K562 (cell line): ENCODE results near the gene BAG5. TPM values are rescaled to one million over a fixed set of nuclear protein-coding genes. Genes with fewer than 3 reads are reported as not detected.
A peak's percentile ranks its signal among the peaks of the same experiment; 100 is the strongest.

Experiments
- ATAC-seq: fragments of 200-7000 bp; cut with Tn5 transposase; 3 replicates; pipeline ENCODE4 v1.9.1; 2020; ENCODE audit warnings: moderate library complexity
- Bru-seq: library from RNA; stranded (reverse); fragments of 400-500 nt; gene quantifications from one replicate; lab custom pipeline; 2021; lab: Mats Ljungman, UMichigan
- BruChase-seq, 2 experiments: library from RNA; stranded (reverse); fragments of 400-500 nt; gene quantifications; one replicate each; lab custom pipeline; 2021; lab: Mats Ljungman, UMichigan
- BruUV-seq: library from RNA; stranded (reverse); fragments of 400-500 nt; replicated peaks from 2 replicates; lab custom pipeline; 2021; lab: Mats Ljungman, UMichigan
- CTCF ChIA-PET: fragments of 300-600 bp; formaldehyde crosslinking; extraction: SDS; loops from one replicate; lab custom pipeline; 2021; ENCODE audit warnings: low intra/inter-chr PET ratio; lab: Yijun Ruan, JAX
- POLR2A ChIA-PET: fragments of 300-600, 350-650 bp; sonication (Branson Sonifier 250); formaldehyde crosslinking; extraction: SDS; loops from one replicate; lab custom pipeline; 2021; ENCODE audit warnings: antibody characterized with exemption, inconsistent platforms; lab: Yijun Ruan, JAX
- DNase-seq, 4 experiments: peaks; one replicate each; pipeline versions ENCODE4 v3.0.0 to v3.0.0-alpha.2; 2011 to 2018; ENCODE audit warnings: low spot score in 3 of 4, mixed read lengths in 3 of 4; ENCODE audit errors: extremely low read depth in 1 of 4
- FAIRE-seq: peaks from 2 replicates; lab custom pipeline; 2011; peaks lifted over from hg19 to GRCh38; lab: Jason Lieb, UNC
- H2AFZ ChIP-seq: 2 replicates; pipeline ENCODE4 v1.6.0; 2011; ENCODE audit warnings: low read depth, low read length, control low read depth, inconsistent platforms
- H3K27ac ChIP-seq: fragments of 200-600 bp; 3 replicates; pipeline ENCODE4 v1.8.0; 2011; ENCODE audit warnings: low read depth, mild to moderate bottlenecking, control low read depth, inconsistent platforms, low read length, moderate library complexity, mixed read lengths; ENCODE audit errors: extremely low read depth
- H3K27me3 ChIP-seq, 2 experiments: fragments of 300-600 bp in 1 of 2; 2 replicates in 1 of 2; 3 replicates in 1 of 2; pipeline versions ENCODE4 v1.6.0 to v1.8.0; 2011; ENCODE audit warnings: inconsistent platforms in 2 of 2, low read length in 2 of 2, mild to moderate bottlenecking in 1 of 2, mixed read lengths in 1 of 2, moderate library complexity in 1 of 2; ENCODE audit not compliant: control insufficient read depth in 2 of 2, insufficient read depth in 2 of 2
- H3K36me3 ChIP-seq: fragments of 300-600 bp; 3 replicates; pipeline ENCODE4 v1.8.0; 2011; ENCODE audit warnings: mild to moderate bottlenecking, low read length, inconsistent platforms; ENCODE audit not compliant: control insufficient read depth, insufficient read depth
- H3K4me1 ChIP-seq, 2 experiments: fragments of 200-600 bp in 1 of 2; replicated peaks in 1 of 2; 2 replicates in 1 of 2; 3 replicates in 1 of 2; pipeline versions ENCODE4 v1.5.1 to v1.8.0; 2011; ENCODE audit warnings: inconsistent platforms in 2 of 2, low read length in 2 of 2, mild to moderate bottlenecking in 1 of 2, mixed read lengths in 1 of 2, moderate library complexity in 1 of 2; ENCODE audit not compliant: control insufficient read depth in 2 of 2, insufficient read depth in 2 of 2
- H3K4me2 ChIP-seq: 2 replicates; pipeline ENCODE4 v1.6.1; 2011; ENCODE audit warnings: low read length, control low read depth, inconsistent platforms, mixed read lengths; ENCODE audit not compliant: insufficient read depth
- H3K4me3 ChIP-seq: fragments of 200-600 bp; sonication (generic), shearing (Covaris generic); 2 replicates; pipeline ENCODE4 v1.5.1; 2016; ENCODE audit warnings: control low read depth, inconsistent platforms
- H3K79me2 ChIP-seq: fragments of 200-600 bp; 3 replicates; pipeline ENCODE4 v1.8.0; 2011; ENCODE audit warnings: low read length, inconsistent platforms; ENCODE audit not compliant: control insufficient read depth, insufficient read depth
- H3K9ac ChIP-seq, 2 experiments: 2 replicates each; pipeline versions ENCODE4 v1.6.0 to v1.6.1; 2011; ENCODE audit warnings: low read depth in 2 of 2, low read length in 2 of 2, control low read depth in 1 of 2, inconsistent platforms in 1 of 2, mild to moderate bottlenecking in 1 of 2, mixed read lengths in 1 of 2; ENCODE audit not compliant: insufficient read depth in 1 of 2
- H3K9me1 ChIP-seq: one replicate; pipeline ENCODE4 v1.6.0; 2011; ENCODE audit warnings: inconsistent platforms, mild to moderate bottlenecking, low read length, moderate library complexity; ENCODE audit not compliant: control insufficient read depth, insufficient read depth
- H3K9me3 ChIP-seq: replicated peaks from 2 replicates; pipeline ENCODE4 v1.5.1; 2011; ENCODE audit warnings: low read depth, low read length, inconsistent platforms; ENCODE audit not compliant: control insufficient read depth, insufficient read depth
- H4K20me1 ChIP-seq: replicated peaks from 2 replicates; pipeline ENCODE4 v1.6.1; 2011; ENCODE audit warnings: low read length, inconsistent platforms, mixed read lengths; ENCODE audit not compliant: control insufficient read depth, insufficient read depth
- CREB1 ChIP-seq, 2 experiments: sonication (generic) in 1 of 2; formaldehyde crosslinking in 1 of 2; IDR thresholded peaks; 2 replicates each; pipeline versions ENCODE4 v1.6.1 to v1.8.0; 2012 to 2022; ENCODE audit warnings: inconsistent platforms in 1 of 2, mild to moderate bottlenecking in 1 of 2, missing genetic modification reagents in 1 of 2, moderate library complexity in 1 of 2
- PHF20 ChIP-seq: fragments of 450-650 bp; IDR thresholded peaks from 2 replicates; pipeline ENCODE4 v1.6.1; 2018; ENCODE audit not compliant: partially characterized antibody
- RHOXF2B ChIP-seq: fragments of 250-450 bp; sonication (Bioruptor Pico); conservative IDR thresholded peaks from 2 replicates; pipeline ENCODE4 v1.5.1; 2021
- ZNF316 ChIP-seq: fragments of 450-650 bp; IDR thresholded peaks from 2 replicates; pipeline ENCODE4 v1.6.1; 2016
- WGBS: fragments of 100-300 bp; shearing (Covaris generic); methylation state at CpG from one replicate; pipeline ENCODE4 v1.1.6; 2016; ENCODE audit warnings: low coverage, mixed read lengths; ENCODE audit not compliant: insufficient coverage; ENCODE audit errors: missing lambda C conversion rate; 5-methylcytosine and 5-hydroxymethylcytosine counted together
- in situ Hi-C: fragments of 300-500 bp; cut with MboI; formaldehyde crosslinking; loops from 4 replicates; pipeline ENCODE4 v1.15.0; 2018; ENCODE audit warnings: inconsistent platforms, mixed read lengths
- intact Hi-C: fragments of 100-400 bp; cut with micrococcal nuclease; formaldehyde crosslinking; loops from 2 replicates; pipeline ENCODE4 v1.14.2; 2022
- long read RNA-seq, 3 experiments: library from polyadenylated mRNA in 2 of 3; library from RNA in 1 of 3; unstranded in 2 of 3; stranded (forward) in 1 of 3; transcript quantifications; one replicate each; pipeline ENCODE4 v2.0.0, GENCODE V29; 2019 to 2022
- polyA minus RNA-seq, 3 experiments: library from RNA; depleted of rRNA, polyadenylated mRNA; stranded (reverse); fragments of >200 nt; gene quantifications; 2 replicates each; pipeline ENCODE4 v1.2.3, GENCODE V29; 2011
- polyA plus RNA-seq, 8 experiments: library from polyadenylated mRNA; depleted of rRNA in 4 of 8; stranded (reverse) in 5 of 8; unstranded in 3 of 8; fragments of >200 nt; fragmentation: Nextera tagmentation in 2 of 8; fragmentation: Illumina TruSeq in 1 of 8; extraction: Ambion mirVana in 2 of 8; extraction: Trizol in 1 of 8; gene quantifications; 2 replicates each; pipeline versions ENCODE4 v1.2.1 to v1.2.3, GENCODE V29; 2011 to 2014; ENCODE audit warnings: inconsistent platforms in 1 of 8, missing spikeins in 1 of 8
- total RNA-seq, 7 experiments: library from RNA; depleted of rRNA in 6 of 7; stranded (reverse); fragments of >200 nt in 6 of 7; fragmentation: Illumina TruSeq in 2 of 7; extraction: Trizol in 2 of 7; gene quantifications; 2 replicates each; pipeline versions ENCODE4 v1.2.1 to v1.2.3, GENCODE V29; 2011 to 2021; ENCODE audit warnings: low replicate concordance in 1 of 7
- TF ChIP-seq, protein P1 (sequence below): fragments of 250-450 bp; sonication (Bioruptor Pico); IDR thresholded peaks from 2 replicates; pipeline ENCODE4 v1.5.0; 2021; ENCODE audit warnings: mild to moderate bottlenecking, borderline replicate concordance
- TF ChIP-seq, protein P2 (sequence below): fragments of 250-450 bp; sonication (Bioruptor Pico); IDR thresholded peaks from 2 replicates; pipeline ENCODE4 v1.5.0; 2021
- TF ChIP-seq, protein P3 (sequence below): fragments of 250-450 bp; sonication (Bioruptor Pico); IDR thresholded peaks from 2 replicates; pipeline ENCODE4 v1.8.0; 2021; ENCODE audit warnings: borderline replicate concordance, mild to moderate bottlenecking, moderate library complexity; ENCODE audit not compliant: poor library complexity, severe bottlenecking

The BAG5 gene, protein sequence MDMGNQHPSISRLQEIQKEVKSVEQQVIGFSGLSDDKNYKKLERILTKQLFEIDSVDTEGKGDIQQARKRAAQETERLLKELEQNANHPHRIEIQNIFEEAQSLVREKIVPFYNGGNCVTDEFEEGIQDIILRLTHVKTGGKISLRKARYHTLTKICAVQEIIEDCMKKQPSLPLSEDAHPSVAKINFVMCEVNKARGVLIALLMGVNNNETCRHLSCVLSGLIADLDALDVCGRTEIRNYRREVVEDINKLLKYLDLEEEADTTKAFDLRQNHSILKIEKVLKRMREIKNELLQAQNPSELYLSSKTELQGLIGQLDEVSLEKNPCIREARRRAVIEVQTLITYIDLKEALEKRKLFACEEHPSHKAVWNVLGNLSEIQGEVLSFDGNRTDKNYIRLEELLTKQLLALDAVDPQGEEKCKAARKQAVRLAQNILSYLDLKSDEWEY
- total RNA-seq (2011; cell fraction: chromatin; rRNA removed; ENCODE audit: low replicate concordance), result 7.5 and 18.1 TPM in 2 replicates
- 5.4 and 6.3 TPM in 2 replicates for total RNA-seq (2011; cell fraction: nucleolus; rRNA removed)
- total RNA-seq (2011; cell fraction: nucleoplasm; rRNA removed), result 9.8 and 13.9 TPM in 2 replicates
- total RNA-seq (2014; rRNA removed) (11.1 and 15.1 TPM in 2 replicates), total RNA-seq (2014; rRNA removed; fragmentation: Illumina TruSeq; extraction: Trizol) (21.4 and 22.6 TPM in 2 replicates), total RNA-seq (2015; rRNA removed; fragmentation: Illumina TruSeq; extraction: Trizol) (18.0 and 19.5 TPM in 2 replicates), total RNA-seq (2021) (16.9 and 17.5 TPM in 2 replicates), polyA plus RNA-seq (2011; rRNA removed) (7.6 and 7.9 TPM in 2 replicates), polyA plus RNA-seq (2014; fragmentation: Illumina TruSeq; extraction: Trizol) (17.2 and 20.6 TPM in 2 replicates), polyA plus RNA-seq (2014; fragmentation: Nextera tagmentation; extraction: Ambion mirVana) (10 to 100 TPM in 1 of 2 experiments, 1 to 10 TPM in 1; 9.1 to 13.2 TPM), polyA plus RNA-seq (2014; rRNA removed) (9.9 and 11.2 TPM in 2 replicates), polyA minus RNA-seq (2011; rRNA and poly(A)+ RNA removed) (12.3 and 14.5 TPM in 2 replicates), Bru-seq, nascent RNA (percentile 91 among the genes with signal in this experiment), BruChase-seq, experiment 1, labeled RNA remaining after a 2-hour chase (percentile 95 among the genes with signal in this experiment), BruChase-seq, experiment 2, labeled RNA remaining after a 6-hour chase (percentile 97 among the genes with signal in this experiment)
- polyA plus RNA-seq (2011; cell fraction: cytosol; rRNA removed), result 3.5 and 6.5 TPM in 2 replicates
- polyA plus RNA-seq (2011; cell fraction: nucleus; rRNA removed), result 5.0 and 5.8 TPM in 2 replicates
- 8.6 and 12.2 TPM in 2 replicates for polyA plus RNA-seq (2012)
- polyA minus RNA-seq (2011; cell fraction: cytosol; rRNA and poly(A)+ RNA removed), result 10.3 and 10.5 TPM in 2 replicates
- polyA minus RNA-seq (2011; cell fraction: nucleus; rRNA and poly(A)+ RNA removed), result 4.0 and 7.8 TPM in 2 replicates
- long read RNA-seq, experiment 1, full-length matches to known transcripts, result 87 of 108 reads
- long read RNA-seq, experiment 1, partial matches to known transcripts, result 0 of 108 reads
- long read RNA-seq, experiment 1, other reads (novel, unspliced or antisense), result 21 of 108 reads
- long read RNA-seq, experiment 2, full-length matches to known transcripts, result 2 of 18 reads
- long read RNA-seq, experiment 2, partial matches to known transcripts, result 0 of 18 reads
- long read RNA-seq, experiment 2, other reads (novel, unspliced or antisense), result 16 of 18 reads
- long read RNA-seq, experiment 3, full-length matches to known transcripts, result 17 of 23 reads
- long read RNA-seq, experiment 3, partial matches to known transcripts, result 0 of 23 reads
- long read RNA-seq, experiment 3, other reads (novel, unspliced or antisense), result 6 of 23 reads

DNA sequence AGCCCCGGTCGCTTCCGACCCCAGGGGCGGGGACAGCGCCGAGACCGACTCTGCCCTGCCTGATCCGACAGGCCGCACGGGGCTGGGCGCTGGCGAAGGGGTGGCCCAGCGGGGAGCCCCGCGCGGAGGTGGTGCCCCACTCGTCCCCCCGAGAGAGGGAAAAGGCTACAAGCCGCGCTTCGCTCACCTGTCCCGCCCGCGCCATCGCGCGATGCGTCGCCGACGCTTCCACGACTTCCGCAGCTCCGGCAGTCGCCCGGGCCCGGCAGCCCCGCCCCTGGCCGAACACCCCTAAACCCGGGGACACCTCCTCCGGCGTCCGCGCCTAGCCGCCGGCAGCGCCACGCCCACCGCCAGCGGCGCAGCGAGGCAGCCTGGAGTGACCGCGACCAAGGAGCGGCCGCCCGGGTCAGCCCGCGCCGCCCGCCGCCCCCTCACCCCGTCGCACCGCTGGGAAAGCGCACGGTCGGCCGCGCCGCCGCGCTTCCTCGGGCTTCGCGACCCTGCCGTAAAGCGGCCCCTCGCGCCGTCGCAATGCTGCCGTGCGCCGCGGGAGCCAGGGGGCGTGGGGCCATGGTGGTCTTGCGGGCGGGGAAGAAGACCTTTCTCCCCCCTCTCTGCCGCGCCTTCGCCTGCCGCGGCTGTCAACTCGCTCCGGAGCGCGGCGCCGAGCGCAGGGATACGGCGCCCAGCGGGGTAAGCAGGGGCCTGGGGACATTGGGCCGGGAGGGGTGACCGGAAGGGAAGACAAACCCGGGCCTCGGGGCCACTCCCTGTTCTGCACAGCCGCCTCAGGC is at the start of gene BAG5, which contains the start of gene COA8:
TSS of gene BAG5 (minus strand) at position 229 of the 797 bp plus-strand sequence. CDS start 1,493 bp downstream, outside the sequence.
TSS of gene COA8 (plus strand) at position 532 of the 797 bp plus-strand sequence. CDS start at position 574, 42 bp downstream.
- Histone ChIP-seq H3K9me3 (no peaks in the 10 kb centered on the region), H3K27me3 (no peaks in the 10 kb centered on the region), H3K9me1 (no peaks in the 10 kb centered on the region), H3K36me3 (peaks cover 35% of the 10 kb centered on the region), H3K9ac (peak within 1 kb of the TSS; percentile 84 to 96), H3K4me3 (peak within 1 kb of the TSS; percentile 93), H3K27ac (peak within 1 kb of the TSS; percentile 96), H3K4me1 (peaks cover 3 to 5% of the 10 kb centered on the region in 2 experiments; a peak in 3 of 5 replicates), H3K79me2 (peaks cover 84% of the 10 kb centered on the region), H3K4me2 (peak within 1 kb of the TSS; percentile 82), H2AFZ (peak within 1 kb of the TSS; percentile 88), H4K20me1 (peaks cover 20% of the 10 kb centered on the region; the same call in 1 of the 2 replicates)
- ChIA-PET POLR2A (interaction anchor here (0.6 to 1.2 kb wide), 3 partner anchors 14 to 26 kb away, joined by 4 read pairs; no protein-coding TSS in a partner anchor), CTCF (interaction anchor here (0.7 kb wide), 1 partner anchor 1912 kb away, joined by 3 read pairs; no protein-coding TSS in a partner anchor)
- DNase-seq, result peak; percentile 82 to 90 (median 85)
- in situ Hi-C loops (no loop called here), intact Hi-C loops (loop anchor here (5.0 kb wide), 1 partner anchor 45 kb away; no protein-coding TSS in a partner anchor)
- WGBS, result 0% methylated on average over 22 of the region's 109 CpGs
- peak; percentile 61 for FAIRE-seq
- ATAC-seq, result peak; percentile 84
- no TSS peak for BruUV-seq
- TF ChIP-seq RHOXF2B (CRISPR knock-in tag) (no peak), PHF20 (peak; percentile 74), CREB1 (IDR thresholded peaks at IDR 0.05) (peak; percentile 24; the same call in 1 of the 2 replicates), CREB1 (CRISPR knock-in tag; IDR thresholded peaks at IDR 0.05) (peak; percentile 27; the same call in 1 of the 2 replicates), ZNF316 (no peak)
- TF ChIP-seq, protein P1, sequence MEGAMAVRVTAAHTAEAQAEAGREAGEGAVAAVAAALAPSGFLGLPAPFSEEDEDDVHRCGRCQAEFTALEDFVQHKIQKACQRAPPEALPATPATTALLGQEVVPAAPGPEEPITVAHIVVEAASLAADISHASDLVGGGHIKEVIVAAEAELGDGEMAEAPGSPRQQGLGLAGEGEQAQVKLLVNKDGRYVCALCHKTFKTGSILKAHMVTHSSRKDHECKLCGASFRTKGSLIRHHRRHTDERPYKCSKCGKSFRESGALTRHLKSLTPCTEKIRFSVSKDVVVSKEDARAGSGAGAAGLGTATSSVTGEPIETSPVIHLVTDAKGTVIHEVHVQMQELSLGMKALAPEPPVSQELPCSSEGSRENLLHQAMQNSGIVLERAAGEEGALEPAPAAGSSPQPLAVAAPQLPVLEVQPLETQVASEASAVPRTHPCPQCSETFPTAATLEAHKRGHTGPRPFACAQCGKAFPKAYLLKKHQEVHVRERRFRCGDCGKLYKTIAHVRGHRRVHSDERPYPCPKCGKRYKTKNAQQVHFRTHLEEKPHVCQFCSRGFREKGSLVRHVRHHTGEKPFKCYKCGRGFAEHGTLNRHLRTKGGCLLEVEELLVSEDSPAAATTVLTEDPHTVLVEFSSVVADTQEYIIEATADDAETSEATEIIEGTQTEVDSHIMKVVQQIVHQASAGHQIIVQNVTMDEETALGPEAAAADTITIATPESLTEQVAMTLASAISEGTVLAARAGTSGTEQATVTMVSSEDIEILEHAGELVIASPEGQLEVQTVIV (CRISPR knock-in tag), result peak; percentile 100
- TF ChIP-seq, protein P2, sequence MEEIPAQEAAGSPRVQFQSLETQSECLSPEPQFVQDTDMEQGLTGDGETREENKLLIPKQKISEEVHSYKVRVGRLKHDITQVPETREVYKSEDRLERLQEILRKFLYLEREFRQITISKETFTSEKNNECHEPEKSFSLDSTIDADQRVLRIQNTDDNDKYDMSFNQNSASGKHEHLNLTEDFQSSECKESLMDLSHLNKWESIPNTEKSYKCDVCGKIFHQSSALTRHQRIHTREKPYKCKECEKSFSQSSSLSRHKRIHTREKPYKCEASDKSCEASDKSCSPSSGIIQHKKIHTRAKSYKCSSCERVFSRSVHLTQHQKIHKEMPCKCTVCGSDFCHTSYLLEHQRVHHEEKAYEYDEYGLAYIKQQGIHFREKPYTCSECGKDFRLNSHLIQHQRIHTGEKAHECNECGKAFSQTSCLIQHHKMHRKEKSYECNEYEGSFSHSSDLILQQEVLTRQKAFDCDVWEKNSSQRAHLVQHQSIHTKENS, result no peak
- TF ChIP-seq, protein P3, sequence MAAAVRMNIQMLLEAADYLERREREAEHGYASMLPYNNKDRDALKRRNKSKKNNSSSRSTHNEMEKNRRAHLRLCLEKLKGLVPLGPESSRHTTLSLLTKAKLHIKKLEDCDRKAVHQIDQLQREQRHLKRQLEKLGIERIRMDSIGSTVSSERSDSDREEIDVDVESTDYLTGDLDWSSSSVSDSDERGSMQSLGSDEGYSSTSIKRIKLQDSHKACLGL (CRISPR knock-in tag), result peak; percentile 61
